Measurements from ENCODE around the gene CLCN1.

The CLCN1 gene

GRCh38 chr7:143360788-143361551 lies 45.1 kb downstream of the CLCN1 start:
- no peak overlapping the region for H3K27ac ChIP-seq
- no peak for DNase-seq (ENCODE audit: low read depth, low spot score)

DNA sequence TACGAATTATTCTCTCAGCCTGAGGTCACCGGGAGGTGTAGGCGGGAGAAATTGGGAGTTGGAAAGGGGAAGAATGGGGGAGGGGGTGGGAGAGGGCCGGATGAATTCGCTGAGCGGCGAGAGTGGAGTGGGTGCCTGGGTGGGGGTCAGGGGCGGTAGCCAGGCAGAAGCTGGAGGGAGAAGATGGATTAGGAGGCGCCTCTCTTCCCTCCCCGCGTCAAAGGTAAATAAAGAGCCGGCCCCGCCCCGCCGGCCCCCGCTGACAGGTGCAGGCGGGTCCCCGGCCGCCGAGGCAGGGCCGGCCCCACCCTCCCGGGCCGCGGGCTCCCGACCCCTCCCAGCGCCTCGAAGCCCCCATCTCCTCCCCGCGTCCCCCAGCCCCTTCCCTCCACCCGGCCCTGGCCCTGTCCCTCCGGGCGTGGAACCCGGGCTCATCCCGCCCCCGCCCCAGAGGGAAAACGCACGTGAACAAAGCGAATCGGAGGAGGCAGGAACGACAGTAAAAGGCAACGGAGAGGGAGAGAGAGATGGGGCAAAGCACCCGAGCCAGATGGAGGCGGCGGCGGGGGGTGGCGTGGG lies 45.7 kb downstream of the CLCN1 start:
- no peak for DNase-seq (ENCODE audit: low read depth, low spot score)
- no peak overlapping the region for H3K27ac ChIP-seq

GRCh38 chr7:143362131-143363015 lies 46.5 kb downstream of the CLCN1 start, which contains the start of gene FAM131B:
Gene FAM131B, minus strand, starts transcription at chr7:143362713. Its CDS starts 110 bp downstream, at chr7:143362603.
- no peak for DNase-seq (ENCODE audit: low read depth, low spot score)
- H3K27ac ChIP-seq: no peak within 1 kb of the TSS

DNA sequence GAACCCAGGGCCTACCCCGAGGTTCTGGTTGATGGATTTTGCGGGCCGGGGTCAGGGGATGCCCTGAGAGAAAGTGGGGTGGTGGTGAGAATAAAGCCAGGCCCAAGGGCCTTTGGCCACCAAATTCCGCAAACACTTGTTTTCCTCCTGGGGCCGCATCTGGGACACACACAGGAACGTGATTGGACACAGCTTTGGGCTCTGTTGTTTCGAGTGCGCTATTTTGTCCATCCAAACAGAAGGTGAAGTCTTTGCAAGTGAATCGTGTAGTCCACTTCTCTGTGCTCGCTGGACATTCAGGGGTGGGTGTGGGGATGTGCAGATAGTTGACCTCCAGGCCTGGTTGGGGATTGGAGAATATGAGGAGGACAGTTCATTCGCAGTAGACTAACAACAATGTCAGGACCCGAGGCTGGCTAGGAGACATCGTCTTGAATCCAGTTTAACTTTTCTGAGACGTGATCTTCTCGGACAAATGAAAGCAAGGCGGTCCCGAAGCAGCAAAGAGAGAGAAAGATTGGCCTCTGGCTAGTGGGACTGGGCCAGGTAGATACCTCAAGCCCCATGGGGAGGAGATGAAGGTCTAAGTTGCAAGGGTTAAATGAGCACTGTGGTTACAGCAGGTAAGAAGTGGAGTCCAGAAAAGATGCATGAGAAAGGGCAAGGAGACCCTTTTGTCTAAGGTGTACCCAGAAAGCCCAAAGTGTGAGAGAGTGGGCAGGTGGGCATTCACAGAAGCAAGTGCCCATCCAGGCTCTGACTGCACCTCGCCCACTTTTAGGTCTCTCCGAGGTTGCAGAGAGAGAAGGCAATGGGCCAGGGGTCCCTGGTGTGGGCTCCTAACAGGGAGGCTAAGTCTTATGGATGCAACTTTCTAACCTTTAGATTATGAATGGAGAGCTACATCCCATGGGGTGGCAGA lies 47.4 kb downstream of the CLCN1 start:
- no peak for DNase-seq (ENCODE audit: low read depth, low spot score)
- H3K27ac ChIP-seq: no peak overlapping the region

- peak; percentile 50 for DNase-seq (ENCODE audit: low read depth, low spot score)
- H3K27ac ChIP-seq: no peak overlapping the region
These were observed 52.1 kb downstream of the CLCN1 start for GRCh38 chr7:143367972-143368371.

DNA sequence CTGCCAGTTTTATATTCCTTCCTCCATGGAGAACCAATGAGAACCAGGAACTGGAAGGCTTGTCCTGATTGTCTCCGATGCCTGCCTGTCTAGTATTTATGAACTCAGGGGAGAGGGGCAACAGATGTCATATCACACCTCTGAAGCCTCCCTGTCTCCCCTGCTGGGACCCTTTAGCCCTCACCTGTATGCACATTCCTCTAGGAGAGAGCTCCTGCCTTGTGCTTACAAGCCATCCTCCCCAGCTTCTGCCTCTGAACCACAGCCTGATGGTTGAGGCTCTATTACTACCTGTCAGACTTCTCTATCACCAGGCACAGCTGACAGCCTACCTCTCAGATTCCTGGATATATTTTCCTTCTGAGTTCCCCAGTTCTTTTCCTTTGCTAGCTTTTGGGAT lies 52.5 kb downstream of the CLCN1 start:
- DNase-seq (ENCODE audit: low read depth, low spot score): no peak
- H3K27ac ChIP-seq: no peak overlapping the region

DNA sequence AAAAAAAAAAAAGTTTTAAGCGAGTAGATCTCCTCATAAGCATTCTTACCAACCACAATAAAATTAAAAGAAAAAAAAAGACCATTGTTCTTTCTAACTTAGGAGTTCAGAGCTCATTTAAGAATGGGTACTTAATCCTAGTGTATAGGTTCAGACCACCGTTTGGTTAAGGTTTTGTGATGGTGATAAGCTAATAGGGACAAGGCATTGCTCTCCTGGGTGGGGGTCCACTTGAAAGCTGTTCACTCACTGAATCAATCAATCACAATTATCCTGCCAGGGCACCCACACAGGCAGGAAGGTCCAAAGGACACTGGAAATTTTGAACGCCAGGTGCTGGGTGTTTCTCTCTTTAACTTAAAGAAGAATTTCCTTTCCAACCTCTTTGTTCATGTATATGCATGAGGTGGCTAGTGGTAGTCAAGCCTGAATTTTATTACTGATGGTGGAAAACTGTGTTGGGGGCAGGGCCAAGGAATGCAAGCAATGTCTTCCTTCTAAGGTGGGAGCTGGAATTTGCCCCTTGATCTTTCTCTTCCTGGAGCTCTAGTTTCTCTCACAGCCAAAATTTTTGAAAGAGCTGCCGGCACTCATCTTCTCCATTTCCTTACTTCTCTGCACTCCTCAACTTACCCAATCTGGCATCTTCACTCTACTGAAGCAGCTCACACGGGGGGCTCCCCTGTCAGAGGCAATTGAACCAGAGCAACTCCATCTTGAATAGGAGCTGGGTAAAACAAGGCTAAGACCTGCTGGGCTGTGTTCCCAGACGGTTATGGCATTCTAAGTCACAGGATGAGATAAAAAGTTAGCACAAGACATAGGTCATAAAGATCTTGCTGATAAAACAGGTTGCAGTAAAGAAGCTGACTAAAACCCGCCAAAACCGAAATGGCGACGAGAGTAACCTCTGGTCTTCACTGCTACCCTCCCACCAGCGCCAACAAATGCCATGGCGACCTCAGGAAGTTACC lies 54.1 kb downstream of the CLCN1 start:
- H3K27ac ChIP-seq: no peak overlapping the region
- DNase-seq (ENCODE audit: low read depth, low spot score): no peak

DNA sequence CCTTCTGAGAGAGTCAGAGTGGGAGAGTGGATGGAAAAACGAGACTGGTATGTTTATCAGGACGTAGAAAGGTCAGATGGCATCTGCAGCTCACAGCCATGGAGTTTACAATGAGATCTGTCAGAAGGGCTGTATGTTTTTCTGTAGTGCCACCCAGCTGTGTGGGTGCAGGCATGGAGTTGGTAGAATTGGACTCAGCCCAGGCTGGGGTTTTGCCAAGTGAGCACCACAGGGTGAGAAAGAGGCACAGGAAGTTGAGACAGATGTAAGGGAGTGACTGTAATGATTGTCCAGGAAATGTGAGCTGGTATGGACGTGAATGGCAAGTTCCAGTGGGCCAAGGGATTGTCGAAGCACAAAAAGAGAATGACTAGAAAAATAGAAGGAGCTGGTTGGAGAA lies 56.2 kb downstream of the CLCN1 start:
- no peak for DNase-seq (ENCODE audit: low read depth, low spot score)
- H3K27ac ChIP-seq: peak overlapping the region; percentile 55

- no peak overlapping the region for H3K27ac ChIP-seq
- no peak for DNase-seq (ENCODE audit: low read depth, low spot score)
These were observed 57.4 kb downstream of the CLCN1 start for GRCh38 chr7:143373255-143373794.

DNA sequence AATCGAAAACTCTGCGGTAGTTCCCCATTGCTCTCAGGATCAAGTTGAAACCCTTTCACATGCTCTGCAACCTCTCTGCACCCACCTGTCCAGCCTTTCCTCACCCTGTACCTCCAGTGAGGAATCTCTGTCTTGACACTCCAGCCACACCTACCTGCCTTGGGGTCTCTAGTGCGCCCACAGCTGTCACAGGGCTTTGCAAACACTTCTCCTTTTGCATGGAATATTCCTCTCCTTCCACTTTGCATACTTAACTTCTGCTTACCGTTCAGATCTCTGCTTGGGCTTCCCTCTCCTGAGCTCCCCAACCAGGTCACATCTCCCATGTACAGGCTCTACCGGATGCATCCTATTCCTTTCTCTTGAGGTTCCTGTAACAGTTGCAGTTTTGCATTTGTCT lies 58.6 kb downstream of the CLCN1 start:
- DNase-seq (ENCODE audit: low read depth, low spot score): no peak
- H3K27ac ChIP-seq: no peak overlapping the region

- no peak for DNase-seq (ENCODE audit: low read depth, low spot score)
- peak overlapping the region; percentile 9 for H3K27ac ChIP-seq
These were observed 59.6 kb downstream of the CLCN1 start for GRCh38 chr7:143375298-143376034.

DNA sequence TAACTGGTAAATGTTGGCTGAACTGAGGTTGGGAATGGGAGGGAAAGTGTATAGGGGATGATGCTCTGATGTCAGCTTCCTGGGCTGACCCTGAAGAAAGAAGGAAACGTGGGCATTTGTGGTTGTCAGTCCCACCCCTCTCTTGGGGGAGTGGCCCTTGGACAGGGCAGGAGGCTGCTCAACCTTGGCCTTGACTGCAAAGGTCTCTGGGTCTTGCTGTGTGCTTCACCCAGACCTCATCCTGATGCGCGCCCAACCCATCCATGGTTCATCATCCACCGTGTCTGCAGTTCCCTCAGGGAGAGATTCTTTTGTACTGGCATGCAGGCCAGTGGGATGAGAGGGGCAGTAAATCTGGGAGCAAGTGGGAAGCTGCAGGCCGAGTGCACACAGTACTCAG lies 60.5 kb downstream of the CLCN1 start:
- DNase-seq (ENCODE audit: low read depth, low spot score): no peak
- no peak overlapping the region for H3K27ac ChIP-seq

DNA sequence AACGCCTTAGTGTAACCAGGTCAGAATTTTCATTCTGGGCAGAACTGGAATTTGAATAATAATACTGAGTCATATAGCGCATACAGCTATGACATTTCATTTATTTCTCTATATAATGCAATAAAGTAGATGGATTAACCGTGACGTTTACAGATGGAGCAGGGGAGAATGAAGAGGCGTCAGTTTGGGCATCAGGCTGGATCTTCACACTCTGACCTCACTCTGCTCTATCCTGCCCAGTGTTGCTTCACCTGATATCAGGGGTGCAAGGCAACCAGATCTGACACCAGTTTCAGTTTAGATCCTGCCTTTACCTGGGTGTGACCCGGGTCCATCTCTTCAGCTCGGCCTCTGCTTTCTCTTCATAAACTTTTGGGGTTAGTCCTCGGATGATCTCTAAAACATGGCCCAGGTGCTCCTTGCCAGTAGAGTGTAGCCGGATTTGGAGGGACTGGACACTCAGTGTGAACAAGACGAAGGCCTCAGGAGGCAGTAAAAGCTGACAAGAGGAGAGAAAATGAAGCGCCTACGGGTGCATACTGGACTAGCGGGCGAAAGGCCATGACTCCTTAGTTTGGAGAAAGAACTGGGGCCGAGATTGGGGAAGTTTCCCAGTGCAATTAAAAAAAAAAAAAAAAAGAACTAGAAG lies 63.8 kb downstream of the CLCN1 start:
- H3K27ac ChIP-seq: peak overlapping the region; percentile 97
- DNase-seq (ENCODE audit: low read depth, low spot score): no peak

- H3K27ac ChIP-seq: peak overlapping the region; percentile 97
- no peak for DNase-seq (ENCODE audit: low read depth, low spot score)
These were observed 64.3 kb downstream of the CLCN1 start for GRCh38 chr7:143380260-143380645.

DNA sequence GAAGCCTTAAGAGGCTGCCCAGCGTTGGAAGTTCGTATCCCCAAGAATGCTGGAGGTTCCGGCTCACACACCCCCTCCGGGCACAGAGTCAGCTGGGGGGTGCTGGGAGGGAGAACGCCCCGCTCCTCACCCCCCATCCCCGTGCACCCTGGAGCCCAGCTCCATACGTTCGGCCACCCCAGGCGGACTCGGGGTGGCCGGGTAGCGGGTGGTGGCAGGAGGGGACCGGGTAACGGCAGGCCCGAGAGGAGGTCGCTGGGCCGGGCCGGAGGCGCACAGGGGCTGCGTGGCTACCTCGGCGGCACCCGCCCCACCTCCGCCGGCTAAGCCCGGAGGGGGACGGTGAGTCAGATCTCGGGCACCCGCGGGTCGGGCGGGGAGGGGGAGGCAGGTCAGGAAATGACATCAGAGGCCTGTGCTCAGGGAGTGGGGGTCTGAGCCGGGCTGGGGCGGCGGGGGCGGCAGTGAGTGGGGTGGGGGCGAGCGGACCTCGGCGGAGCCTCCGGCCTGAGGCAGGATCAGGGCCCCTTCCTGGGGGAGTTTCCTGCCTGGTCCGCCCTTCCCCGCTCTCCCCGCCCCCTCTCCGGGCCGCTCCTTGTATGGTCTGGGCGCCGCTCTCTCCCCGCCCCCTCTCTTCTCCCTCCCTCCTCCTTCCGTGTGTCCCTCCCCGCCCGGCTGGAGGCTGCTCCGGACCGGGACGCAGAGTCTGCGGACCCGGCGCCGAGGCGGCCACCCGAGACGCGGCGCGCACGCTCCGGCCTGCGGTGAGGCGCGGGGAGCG lies 64.9 kb downstream of the CLCN1 start, which contains the start of gene ZYX:
ZYX (plus strand) TSS at position 700 of the 781 bp plus-strand sequence. CDS start 227 bp downstream, outside the sequence.
- DNase-seq (ENCODE audit: low read depth, low spot score): peak; percentile 55
- H3K27ac ChIP-seq: peak within 1 kb of the TSS; percentile 97

DNA sequence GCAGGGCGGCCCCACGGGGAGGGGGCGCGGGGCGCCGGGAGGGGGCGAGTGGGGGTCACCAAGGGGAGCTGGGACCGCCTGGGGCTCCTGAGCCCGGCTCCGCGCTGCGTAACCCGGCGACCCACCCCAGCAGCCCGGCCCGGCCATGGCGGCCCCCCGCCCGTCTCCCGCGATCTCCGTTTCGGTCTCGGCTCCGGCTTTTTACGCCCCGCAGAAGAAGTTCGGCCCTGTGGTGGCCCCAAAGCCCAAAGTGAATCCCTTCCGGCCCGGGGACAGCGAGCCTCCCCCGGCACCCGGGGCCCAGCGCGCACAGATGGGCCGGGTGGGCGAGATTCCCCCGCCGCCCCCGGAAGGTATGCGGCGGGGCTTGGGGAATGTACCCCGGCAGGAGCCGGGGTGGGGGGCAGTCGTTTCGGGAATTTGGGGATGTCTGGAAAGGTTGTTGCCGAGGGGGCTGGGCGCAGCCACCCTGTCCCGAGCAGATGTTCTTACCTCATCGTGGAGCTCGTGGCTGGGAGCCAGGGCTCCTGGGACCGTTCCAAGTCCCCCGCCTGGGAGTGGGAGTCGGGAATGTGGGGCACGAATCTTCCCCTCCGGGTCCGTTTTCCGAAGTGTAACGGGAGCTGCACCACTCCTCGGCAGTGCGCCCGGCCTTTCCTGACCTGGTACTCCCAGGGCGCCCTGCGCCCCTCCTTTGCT lies 65.7 kb downstream of the CLCN1 start:
- H3K27ac ChIP-seq: peak overlapping the region; percentile 97
- no peak for DNase-seq (ENCODE audit: low read depth, low spot score)
